ENCODE results near the gene SARNP.

DNA sequence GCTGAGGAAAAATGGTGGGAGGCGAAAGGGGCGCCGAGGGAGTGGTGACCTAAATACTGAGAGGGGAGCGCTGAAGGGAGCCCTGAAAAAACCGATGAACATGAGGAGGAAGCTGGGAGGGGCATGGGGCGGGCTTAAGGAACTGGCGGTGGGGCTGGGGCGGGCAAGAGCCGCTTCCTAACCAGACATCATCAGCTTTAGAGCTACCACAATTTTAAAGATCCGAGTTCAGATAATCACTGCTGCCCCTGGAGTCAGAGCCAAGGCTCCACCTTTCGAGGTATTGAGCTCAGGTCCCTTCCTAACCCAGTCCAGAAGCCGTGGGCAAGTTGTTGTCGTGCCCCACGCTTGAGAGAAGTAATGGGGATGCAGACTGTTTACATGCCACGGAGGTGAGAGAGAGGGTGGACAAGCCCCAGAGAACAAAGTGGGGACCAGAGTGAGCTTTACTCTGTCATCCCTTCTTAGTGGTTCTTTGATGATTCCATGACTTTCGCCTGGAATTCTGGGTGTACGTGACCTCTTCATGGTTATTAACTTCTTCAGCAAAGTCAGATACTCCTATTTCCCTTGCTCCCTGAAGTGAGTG, 710 bp upstream of the SARNP start:
- TF ChIP-seq CHD2 (IDR thresholded peaks at IDR 0.05; ENCODE audit: low read length, partially characterized antibody) (no peak), JUND (IDR thresholded peaks at IDR 0.05) (no peak), ELF1 (IDR thresholded peaks at IDR 0.05) (no peak; the same call in 1 of the 2 replicates), SMC3 (IDR thresholded peaks at IDR 0.05; ENCODE audit: low read depth, low read length) (no peak), GABPA (IDR thresholded peaks at IDR 0.05; ENCODE audit: low read depth) (peak; percentile 55), FOSL2 (IDR thresholded peaks at IDR 0.05; ENCODE audit: borderline replicate concordance, low read depth) (no peak), EZH2phosphoT487 (IDR thresholded peaks at IDR 0.05; ENCODE audit: borderline replicate concordance, low read depth) (no peak), TCF12 (IDR thresholded peaks at IDR 0.05) (no peak; the same call in 1 of the 2 replicates), RFX5 (IDR thresholded peaks at IDR 0.05; ENCODE audit: low read length) (no peak), POLR2AphosphoS5 (IDR thresholded peaks at IDR 0.05; ENCODE audit: low read depth, low read length) (no peak; the same call in 1 of the 2 replicates), NRF1 (IDR thresholded peaks at IDR 0.05; ENCODE audit: low read depth, low read length) (no peak), YY1 (IDR thresholded peaks at IDR 0.05; ENCODE audit: low read depth) (no peak), RCOR1 (IDR thresholded peaks at IDR 0.05; ENCODE audit: low read length) (no peak)
- TF ChIP-seq, protein P1, sequence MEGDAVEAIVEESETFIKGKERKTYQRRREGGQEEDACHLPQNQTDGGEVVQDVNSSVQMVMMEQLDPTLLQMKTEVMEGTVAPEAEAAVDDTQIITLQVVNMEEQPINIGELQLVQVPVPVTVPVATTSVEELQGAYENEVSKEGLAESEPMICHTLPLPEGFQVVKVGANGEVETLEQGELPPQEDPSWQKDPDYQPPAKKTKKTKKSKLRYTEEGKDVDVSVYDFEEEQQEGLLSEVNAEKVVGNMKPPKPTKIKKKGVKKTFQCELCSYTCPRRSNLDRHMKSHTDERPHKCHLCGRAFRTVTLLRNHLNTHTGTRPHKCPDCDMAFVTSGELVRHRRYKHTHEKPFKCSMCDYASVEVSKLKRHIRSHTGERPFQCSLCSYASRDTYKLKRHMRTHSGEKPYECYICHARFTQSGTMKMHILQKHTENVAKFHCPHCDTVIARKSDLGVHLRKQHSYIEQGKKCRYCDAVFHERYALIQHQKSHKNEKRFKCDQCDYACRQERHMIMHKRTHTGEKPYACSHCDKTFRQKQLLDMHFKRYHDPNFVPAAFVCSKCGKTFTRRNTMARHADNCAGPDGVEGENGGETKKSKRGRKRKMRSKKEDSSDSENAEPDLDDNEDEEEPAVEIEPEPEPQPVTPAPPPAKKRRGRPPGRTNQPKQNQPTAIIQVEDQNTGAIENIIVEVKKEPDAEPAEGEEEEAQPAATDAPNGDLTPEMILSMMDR (IDR thresholded peaks at IDR 0.05), result no peak

Data from SK-N-SH (cell line).